Measurements from ENCODE around the gene LDLRAD4. TPM values are rescaled to one million over a fixed set of nuclear protein-coding genes. Genes with fewer than 3 reads are reported as not detected.

Gene LDLRAD4
- polyA plus RNA-seq, 1 of the 3 experiments (the other 2 are of a cell fraction), result 0.16 TPM

DNA sequence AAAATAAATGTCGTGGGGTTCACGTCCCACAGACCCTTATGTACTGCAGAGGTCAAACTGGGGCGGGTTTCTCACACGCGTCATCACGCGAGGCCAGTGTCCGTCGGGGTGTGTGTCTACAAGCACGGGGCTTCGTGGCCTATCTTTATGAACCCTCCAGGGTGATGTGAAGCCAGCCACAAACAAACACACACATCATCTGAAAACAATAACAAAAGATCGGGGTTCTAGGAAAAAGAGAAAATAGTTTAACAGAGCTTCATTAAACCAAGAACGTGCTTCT lies 23.3 kb downstream of the LDLRAD4 start:
- H3K4me2 ChIP-seq, result no peak overlapping the region
- H3F3A ChIP-seq (replicated peaks; ENCODE audit: insufficient read depth), result no peaks in the 10 kb centered on the region
- DNase-seq, result no peak
- no peak overlapping the region for H3K27ac ChIP-seq (ENCODE audit: low read depth in 2 of 2, low read length in 1 of 2)
- TF ChIP-seq GATA2 (CRISPR knock-in tag; IDR thresholded peaks at IDR 0.05), result no peak
- no peaks in the 10 kb centered on the region for H3K27me3 ChIP-seq (ENCODE audit: insufficient read depth)
- H3K9me2 ChIP-seq, result no peaks in the 10 kb centered on the region
- no peak overlapping the region for H2AFZ ChIP-seq (ENCODE audit: low read depth)
- no peaks in the 10 kb centered on the region for H3K79me2 ChIP-seq (ENCODE audit: insufficient read depth)
- no peaks in the 10 kb centered on the region for H3K9me3 ChIP-seq
- WGBS (ENCODE audit: low lambda C conversion rate), result 86% methylated on average over 13 of the region's 13 CpGs
- ChIA-PET POLR2A (no interaction called here), CTCF (no interaction called here)
- H3K9ac ChIP-seq, result no peak overlapping the region
- no peaks in the 10 kb centered on the region for H3K36me3 ChIP-seq (replicated peaks in 1 of 2; ENCODE audit: control insufficient read depth in 1 of 2, insufficient read depth in 2 of 2, low read length in 1 of 2)
- H3K4me3 ChIP-seq (ENCODE audit: low read depth in 2 of 2, low read length in 1 of 2), result no peak overlapping the region
- H3K4me1 ChIP-seq (ENCODE audit: control insufficient read depth in 1 of 2, insufficient read depth in 2 of 2, low read depth in 1 of 2, low read length in 1 of 2), result peaks cover 0 to 28% of the 10 kb centered on the region in 2 experiments; a peak in 1 of 4 replicates
- H4K20me1 ChIP-seq (ENCODE audit: insufficient read depth), result no peaks in the 10 kb centered on the region

DNA sequence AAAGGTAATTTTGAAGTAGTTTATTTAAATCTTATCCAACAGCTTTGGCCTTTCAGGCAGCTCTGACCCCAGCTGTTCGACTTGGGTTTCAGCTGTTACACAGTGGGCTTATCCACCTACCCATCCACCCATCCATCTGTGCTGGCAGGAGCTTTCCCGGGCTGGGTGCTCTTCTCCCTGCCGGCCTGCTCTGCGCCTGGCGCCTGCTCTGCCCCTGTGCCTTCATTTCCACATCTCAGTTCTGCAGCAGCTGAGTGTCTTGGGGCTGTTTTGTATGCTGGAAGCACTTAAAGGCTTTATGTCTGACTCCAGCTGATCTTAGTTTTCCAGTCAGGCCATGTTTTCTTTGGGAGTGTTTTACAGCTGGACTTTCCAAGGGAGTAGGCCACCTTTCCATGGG lies 24.2 kb downstream of the LDLRAD4 start:
- ChIA-PET CTCF (no interaction called here), POLR2A (no interaction called here)
- no peaks in the 10 kb centered on the region for H3K9me2 ChIP-seq
- 60% methylated on average over 5 of the region's 5 CpGs for WGBS (ENCODE audit: low lambda C conversion rate)
- H3K79me2 ChIP-seq (ENCODE audit: insufficient read depth), result no peaks in the 10 kb centered on the region
- H4K20me1 ChIP-seq (ENCODE audit: insufficient read depth), result no peaks in the 10 kb centered on the region
- H3K9me3 ChIP-seq, result no peaks in the 10 kb centered on the region
- no peak overlapping the region; a peak in 1 of 4 replicates for H3K27ac ChIP-seq (ENCODE audit: low read depth in 2 of 2, low read length in 1 of 2)
- H3K4me1 ChIP-seq (ENCODE audit: control insufficient read depth in 1 of 2, insufficient read depth in 2 of 2, low read depth in 1 of 2, low read length in 1 of 2), result peaks cover 0 to 19% of the 10 kb centered on the region in 2 experiments; a peak in 1 of 4 replicates
- no peaks in the 10 kb centered on the region for H3F3A ChIP-seq (replicated peaks; ENCODE audit: insufficient read depth)
- no peak overlapping the region for H3K4me3 ChIP-seq (ENCODE audit: low read depth in 2 of 2, low read length in 1 of 2)
- H3K27me3 ChIP-seq (ENCODE audit: insufficient read depth), result no peaks in the 10 kb centered on the region
- no peak for DNase-seq
- no peak overlapping the region for H3K4me2 ChIP-seq
- no peak overlapping the region for H2AFZ ChIP-seq (ENCODE audit: low read depth)
- TF ChIP-seq RCOR1 (IDR thresholded peaks at IDR 0.05; ENCODE audit: low read length) (no peak), NRF1 (IDR thresholded peaks at IDR 0.05; ENCODE audit: low read depth, low read length) (no peak), CHD2 (IDR thresholded peaks at IDR 0.05; ENCODE audit: low read length, partially characterized antibody) (no peak), SMC3 (IDR thresholded peaks at IDR 0.05; ENCODE audit: low read depth, low read length) (no peak), FOSL2 (IDR thresholded peaks at IDR 0.05; ENCODE audit: borderline replicate concordance, low read depth) (no peak), TCF12 (IDR thresholded peaks at IDR 0.05) (no peak), EP300 (IDR thresholded peaks at IDR 0.05; ENCODE audit: borderline replicate concordance in 1 of 2, low read depth in 1 of 2, low read length in 1 of 2) (no peak), POLR2AphosphoS5 (IDR thresholded peaks at IDR 0.05; ENCODE audit: low read depth, low read length) (no peak), FOXJ3 (CRISPR knock-in tag; IDR thresholded peaks at IDR 0.05) (no peak), MEF2A (IDR thresholded peaks at IDR 0.05; ENCODE audit: borderline replicate concordance, low read depth) (no peak), ELF1 (IDR thresholded peaks at IDR 0.05) (no peak), RAD21 (IDR thresholded peaks at IDR 0.05; ENCODE audit: low read length) (no peak), RXRA (IDR thresholded peaks at IDR 0.05; ENCODE audit: borderline replicate concordance, low read depth) (no peak), TAF1 (IDR thresholded peaks at IDR 0.05; ENCODE audit: borderline replicate concordance, low read depth, low read length) (no peak), TEAD4 (IDR thresholded peaks at IDR 0.05; ENCODE audit: borderline replicate concordance, insufficient read depth) (no peak)
- TF ChIP-seq, protein P1, sequence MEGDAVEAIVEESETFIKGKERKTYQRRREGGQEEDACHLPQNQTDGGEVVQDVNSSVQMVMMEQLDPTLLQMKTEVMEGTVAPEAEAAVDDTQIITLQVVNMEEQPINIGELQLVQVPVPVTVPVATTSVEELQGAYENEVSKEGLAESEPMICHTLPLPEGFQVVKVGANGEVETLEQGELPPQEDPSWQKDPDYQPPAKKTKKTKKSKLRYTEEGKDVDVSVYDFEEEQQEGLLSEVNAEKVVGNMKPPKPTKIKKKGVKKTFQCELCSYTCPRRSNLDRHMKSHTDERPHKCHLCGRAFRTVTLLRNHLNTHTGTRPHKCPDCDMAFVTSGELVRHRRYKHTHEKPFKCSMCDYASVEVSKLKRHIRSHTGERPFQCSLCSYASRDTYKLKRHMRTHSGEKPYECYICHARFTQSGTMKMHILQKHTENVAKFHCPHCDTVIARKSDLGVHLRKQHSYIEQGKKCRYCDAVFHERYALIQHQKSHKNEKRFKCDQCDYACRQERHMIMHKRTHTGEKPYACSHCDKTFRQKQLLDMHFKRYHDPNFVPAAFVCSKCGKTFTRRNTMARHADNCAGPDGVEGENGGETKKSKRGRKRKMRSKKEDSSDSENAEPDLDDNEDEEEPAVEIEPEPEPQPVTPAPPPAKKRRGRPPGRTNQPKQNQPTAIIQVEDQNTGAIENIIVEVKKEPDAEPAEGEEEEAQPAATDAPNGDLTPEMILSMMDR (IDR thresholded peaks at IDR 0.05), result no peak
- TF ChIP-seq, protein P2, sequence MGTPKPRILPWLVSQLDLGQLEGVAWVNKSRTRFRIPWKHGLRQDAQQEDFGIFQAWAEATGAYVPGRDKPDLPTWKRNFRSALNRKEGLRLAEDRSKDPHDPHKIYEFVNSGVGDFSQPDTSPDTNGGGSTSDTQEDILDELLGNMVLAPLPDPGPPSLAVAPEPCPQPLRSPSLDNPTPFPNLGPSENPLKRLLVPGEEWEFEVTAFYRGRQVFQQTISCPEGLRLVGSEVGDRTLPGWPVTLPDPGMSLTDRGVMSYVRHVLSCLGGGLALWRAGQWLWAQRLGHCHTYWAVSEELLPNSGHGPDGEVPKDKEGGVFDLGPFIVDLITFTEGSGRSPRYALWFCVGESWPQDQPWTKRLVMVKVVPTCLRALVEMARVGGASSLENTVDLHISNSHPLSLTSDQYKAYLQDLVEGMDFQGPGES (IDR thresholded peaks at IDR 0.05; ENCODE audit: low read depth, low read length), result no peak
- TF ChIP-seq, protein P3, sequence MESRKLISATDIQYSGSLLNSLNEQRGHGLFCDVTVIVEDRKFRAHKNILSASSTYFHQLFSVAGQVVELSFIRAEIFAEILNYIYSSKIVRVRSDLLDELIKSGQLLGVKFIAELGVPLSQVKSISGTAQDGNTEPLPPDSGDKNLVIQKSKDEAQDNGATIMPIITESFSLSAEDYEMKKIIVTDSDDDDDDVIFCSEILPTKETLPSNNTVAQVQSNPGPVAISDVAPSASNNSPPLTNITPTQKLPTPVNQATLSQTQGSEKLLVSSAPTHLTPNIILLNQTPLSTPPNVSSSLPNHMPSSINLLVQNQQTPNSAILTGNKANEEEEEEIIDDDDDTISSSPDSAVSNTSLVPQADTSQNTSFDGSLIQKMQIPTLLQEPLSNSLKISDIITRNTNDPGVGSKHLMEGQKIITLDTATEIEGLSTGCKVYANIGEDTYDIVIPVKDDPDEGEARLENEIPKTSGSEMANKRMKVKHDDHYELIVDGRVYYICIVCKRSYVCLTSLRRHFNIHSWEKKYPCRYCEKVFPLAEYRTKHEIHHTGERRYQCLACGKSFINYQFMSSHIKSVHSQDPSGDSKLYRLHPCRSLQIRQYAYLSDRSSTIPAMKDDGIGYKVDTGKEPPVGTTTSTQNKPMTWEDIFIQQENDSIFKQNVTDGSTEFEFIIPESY (IDR thresholded peaks at IDR 0.05; ENCODE audit: borderline replicate concordance, low read depth), result no peak
- TF ChIP-seq, protein P4, sequence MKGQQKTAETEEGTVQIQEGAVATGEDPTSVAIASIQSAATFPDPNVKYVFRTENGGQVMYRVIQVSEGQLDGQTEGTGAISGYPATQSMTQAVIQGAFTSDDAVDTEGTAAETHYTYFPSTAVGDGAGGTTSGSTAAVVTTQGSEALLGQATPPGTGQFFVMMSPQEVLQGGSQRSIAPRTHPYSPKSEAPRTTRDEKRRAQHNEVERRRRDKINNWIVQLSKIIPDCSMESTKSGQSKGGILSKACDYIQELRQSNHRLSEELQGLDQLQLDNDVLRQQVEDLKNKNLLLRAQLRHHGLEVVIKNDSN (IDR thresholded peaks at IDR 0.05; ENCODE audit: borderline replicate concordance, low read depth), result no peak
- H3K36me3 ChIP-seq (replicated peaks in 1 of 2; ENCODE audit: control insufficient read depth in 1 of 2, insufficient read depth in 2 of 2, low read length in 1 of 2), result no peaks in the 10 kb centered on the region
- H3K9ac ChIP-seq, result no peak overlapping the region

All from SK-N-SH (cell line).